ENCODE results near the gene ICAM3.
A peak's percentile ranks its signal among the peaks of the same experiment; 100 is the strongest.
"Not testable (repeated sequence)": the region's sequence is repeated elsewhere in the genome, so short reads cannot be mapped to it uniquely, and the experiment has no call there.

The ICAM3 gene

DNA sequence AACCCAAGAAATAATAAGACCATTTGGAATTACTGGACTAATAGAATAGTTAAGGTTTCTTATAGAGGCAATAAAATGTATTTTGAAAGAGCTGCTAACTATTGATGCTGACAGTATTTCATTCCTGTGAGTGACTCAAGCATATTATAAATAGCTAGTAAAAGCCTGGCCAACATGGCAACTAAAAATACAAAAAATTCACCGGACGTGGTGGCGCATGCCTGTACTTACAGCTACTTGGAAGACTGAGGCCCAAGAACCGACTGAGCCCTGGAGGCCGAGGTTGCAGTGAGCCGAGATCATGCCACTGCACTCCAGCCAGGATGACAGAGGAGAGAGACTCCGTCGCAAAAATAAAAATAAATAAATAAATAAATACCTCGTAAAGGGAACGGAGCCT lies 5.4 kb upstream of the ICAM3 start:
- no peak for DNase-seq

DNA sequence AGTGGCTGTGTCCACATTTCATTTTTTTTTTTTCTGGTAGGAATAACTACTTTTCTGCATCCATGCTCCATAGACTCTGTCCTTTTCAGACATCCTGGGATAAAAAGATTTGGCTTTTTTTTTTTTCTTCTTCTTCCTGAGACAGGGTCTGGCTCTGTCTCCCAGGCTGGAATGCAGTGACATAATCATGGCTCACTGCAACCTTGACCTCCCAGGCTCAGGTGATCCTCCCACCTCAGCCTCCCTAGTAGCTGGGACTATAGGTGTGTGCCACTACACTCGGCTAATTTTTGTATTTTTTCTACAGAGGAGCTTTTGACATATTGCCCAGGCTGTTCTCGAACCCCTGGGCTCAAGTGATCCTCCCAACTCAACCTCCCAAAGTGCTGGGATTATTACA lies 4.1 kb upstream of the ICAM3 start:
- DNase-seq = no peak

DNA sequence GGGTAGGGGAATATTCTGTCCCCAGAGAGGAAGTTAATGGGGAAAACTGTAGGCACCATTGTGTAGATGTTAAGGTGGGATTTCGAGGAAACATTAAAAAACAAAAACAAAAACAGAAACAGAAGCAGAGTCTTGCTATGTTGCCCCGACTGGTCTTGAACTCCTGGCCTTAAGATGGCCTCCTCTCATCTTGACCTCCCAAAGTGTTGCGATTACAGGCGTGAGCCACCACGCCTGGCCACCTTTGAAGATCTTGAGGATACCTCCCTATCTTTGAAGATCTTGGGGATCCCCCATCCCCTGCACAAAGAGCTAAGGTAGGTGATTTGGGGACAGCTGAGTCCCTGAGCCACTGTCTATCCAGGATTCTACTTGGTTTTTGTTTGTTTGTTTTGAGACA lies 553 bp upstream of the ICAM3 start:
- no peak for DNase-seq

DNA sequence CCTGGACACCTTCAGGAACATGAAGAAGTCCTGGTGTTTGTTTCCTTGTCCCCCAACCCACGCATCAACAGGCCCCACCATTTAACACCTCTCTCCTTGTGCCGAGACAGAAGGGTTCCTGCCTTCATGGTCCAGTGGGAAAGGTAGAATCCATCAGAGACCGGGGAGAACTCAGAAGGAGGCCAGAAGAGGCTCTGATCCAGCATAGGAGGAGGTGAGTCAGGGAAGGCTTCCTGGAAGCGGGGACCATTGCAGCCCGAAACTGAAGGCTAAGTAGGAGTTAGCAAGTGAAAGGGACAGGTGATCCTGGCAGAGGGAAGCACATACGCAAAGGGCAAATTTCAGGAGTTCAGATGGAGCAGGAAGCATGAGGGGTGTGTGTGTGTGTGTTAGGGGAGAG lies 484 bp downstream of the ICAM3 start:
- DNase-seq = no peak

DNA sequence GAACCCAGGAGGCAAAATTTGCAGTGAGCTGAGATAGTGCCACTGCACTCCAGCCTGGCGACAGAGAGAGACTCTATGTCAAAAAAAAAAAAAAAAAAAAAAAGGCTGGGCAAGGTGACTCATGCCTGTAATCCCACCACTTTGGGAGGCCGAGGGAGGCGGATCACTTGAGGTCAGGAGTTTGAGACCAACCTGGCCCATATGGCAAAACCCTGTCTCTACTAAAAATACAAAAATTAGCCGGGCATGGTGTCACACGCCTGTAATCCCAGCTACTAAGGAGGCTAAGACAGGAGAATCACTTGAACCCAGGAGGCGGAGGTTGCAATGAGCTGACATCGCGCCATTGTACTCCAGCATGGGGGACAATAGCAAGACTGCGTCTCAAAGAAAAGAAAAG lies 2.7 kb downstream of the ICAM3 start:
- not testable (repeated sequence) for DNase-seq

DNA sequence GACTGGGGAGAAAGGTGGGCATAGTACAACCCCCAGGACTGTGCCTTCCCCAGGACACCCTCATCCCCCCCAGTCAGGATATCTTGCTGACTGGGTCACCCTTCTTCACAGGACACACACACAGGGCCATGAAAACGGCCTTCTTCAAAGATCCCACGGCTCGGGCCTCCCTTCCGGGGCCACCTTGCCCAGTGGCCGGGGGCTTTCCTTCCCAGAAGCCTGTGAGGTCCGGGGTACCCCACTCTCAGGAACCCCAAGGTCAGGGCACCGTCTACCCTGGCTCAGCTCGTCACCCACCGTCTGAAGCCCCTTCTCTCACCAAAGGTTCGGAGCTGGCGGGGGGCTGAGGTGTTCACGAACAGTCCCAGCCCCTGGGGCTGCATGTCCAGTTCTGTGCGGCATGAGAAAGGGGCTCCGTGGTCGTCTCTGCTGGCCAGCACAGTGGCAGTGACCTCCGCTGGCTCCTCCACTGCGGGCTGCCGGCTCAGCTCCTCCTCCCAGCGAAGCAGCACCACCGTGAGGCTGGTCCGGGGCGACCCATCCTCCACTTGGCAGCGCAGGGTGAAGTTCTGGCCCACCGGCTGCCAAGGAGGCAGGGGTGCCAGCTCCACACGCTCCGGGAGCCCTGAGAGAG lies 4.0 kb downstream of the ICAM3 start:
- no peak for DNase-seq

DNA sequence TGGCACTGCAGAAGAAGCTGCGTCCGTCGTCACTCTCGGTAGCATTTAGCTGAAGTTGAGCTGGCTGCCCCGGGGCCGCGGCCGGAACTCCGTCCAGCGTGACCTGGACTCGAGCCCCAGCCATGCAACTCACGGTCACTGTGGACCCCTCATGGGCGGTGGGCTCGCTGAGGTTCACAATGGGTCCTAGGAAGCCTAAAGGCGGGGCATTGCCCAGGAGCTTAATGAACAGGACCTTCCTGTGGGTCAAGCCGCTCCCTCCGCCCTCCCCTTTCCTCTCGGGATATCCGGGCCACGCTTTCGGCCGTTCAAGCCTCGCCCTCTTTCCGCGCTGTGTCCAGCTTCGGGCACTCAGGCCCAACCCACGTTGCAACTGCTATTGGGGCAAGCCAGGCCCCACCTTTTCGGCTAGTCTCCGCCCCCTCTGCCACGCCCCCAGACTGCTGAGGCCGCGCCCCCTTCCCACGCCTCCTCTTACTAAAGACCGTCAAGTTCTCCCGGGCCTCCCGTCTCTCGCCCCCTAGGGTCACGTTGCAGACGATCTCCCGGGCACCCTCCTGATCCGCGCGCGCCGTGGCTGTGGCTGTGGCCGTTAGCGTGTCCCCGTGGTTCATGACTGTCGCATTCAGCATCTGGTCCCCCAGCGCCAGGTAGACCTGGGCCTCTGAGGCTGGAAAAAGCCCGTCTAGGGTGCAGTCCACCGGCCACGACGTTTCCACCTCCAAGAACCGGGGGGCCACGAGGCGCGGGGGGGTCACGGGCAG lies 4.7 kb downstream of the ICAM3 start:
- DNase-seq = no peak

DNA sequence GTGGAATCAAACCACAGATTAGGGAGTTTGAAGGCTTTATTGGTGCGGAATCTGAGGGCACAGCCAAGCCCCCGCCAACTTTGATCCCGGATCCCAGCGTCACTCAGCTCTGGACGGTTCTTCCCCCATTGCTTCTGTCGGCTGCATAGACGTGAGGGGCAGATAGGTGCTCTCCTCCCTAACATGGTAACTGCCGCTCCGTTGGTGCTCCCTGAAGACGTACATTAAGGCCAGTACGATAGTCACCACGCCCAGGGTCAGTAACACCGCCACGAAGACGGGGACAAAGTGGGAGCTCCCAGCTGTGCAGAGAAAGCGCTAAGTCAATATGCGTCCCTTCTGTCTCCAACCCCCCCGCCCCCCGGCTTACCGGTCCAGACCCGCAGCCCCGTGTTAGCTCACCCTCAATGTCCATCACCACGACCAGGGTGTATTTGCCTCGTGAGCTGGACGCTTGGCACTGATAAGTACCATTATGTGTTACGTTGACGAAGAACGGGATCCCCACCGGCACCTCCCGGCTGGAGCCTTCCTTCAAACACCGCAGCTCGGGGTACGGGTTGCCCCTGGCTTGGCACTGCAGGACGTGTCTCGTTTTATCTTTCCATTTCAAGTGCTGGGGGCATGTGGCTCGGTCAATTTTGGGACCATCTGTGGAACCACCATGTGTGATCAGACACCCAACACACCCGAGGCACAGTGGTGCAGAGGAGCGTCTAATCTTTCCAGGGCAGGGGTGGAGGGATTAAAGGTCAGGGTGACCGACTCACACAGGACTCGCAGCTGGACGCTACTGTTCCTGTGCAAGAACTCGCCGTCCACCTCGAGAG lies 5.5 kb downstream of the ICAM3 start:
- DNase-seq = no peak

DNA sequence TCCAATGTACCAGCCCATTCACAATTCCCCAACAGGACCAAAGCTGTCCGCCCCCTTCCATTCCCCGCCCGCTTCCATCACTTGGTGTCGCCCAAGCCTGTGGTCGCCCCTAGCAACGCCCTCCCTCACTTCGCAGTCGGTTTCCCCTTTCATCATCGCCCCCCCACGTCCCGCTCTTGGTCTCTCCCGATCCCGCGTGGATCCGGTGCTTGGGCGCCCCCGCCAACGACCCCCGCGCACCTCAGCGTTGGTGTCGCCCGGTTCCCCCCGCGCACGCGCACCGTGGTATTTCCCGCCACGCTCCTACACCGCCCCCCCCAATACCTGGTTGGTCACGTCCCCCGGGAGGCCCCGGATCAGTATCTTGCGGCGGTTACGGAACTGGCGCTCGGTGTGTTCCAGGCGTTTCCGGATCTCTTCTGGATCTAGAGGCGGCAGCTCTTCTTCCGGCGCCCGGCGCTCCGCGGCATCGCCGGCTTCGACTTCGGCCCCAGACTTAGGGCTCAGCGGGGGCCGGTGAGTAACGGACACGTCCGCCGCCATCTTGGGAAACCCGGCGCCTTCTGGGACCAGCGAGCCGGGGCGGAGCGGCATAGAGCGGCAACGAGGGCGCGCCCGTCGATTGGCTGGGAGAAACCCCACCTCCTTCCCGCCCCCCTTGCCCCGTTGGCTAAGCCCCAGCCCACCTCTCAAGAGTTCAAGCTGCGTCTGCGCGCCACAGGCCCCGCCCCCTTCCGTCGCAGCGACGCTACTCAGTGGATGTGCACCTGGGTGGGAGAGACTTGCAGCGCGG lies 6.3 kb downstream of the ICAM3 start, which contains the start of gene RAVER1:
Gene RAVER1 (minus strand): TSS at position 565 of the 793 bp plus-strand sequence. CDS start 22 bp downstream, at position 543.
- DNase-seq = peak; percentile 97

DNA sequence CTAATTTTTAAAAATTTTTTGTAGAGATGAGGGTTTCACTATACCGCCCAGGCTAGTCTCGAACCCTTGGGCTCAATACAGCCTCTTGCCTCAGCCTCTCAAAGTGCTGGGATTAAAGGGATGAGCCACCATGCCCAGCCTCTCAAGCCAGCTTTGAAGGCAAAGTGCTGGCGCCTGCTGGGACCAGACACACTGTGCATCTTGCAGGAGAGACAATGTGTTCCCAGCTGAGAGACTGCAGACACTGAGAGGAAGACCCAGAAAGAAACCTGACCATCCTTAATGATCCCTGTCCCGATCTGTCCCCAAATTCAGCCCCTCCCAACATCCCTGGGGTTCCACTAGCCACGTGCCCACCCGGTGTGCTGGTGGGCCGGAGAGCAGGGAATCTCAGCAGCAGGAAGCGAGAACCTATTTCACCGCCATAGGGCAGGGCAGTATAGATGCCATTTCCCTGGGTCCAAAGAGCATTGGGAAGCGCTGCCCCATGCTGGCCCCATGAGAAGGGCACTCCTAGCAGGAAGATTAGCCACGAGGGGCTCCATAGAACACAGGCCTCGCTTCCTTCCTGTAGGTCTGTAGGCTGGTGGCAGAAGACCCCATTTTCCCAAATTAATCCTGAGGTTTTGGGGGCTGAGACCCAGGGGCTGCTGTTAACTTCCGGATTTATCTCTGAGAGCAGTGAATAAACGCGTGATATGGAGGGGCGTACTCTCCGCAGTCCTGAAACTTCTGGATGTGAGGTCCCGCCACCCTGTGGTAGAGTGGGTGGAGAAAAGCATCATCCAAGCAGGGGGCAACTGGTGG lies 7.1 kb downstream of the ICAM3 start:
- no peak for DNase-seq

DNA sequence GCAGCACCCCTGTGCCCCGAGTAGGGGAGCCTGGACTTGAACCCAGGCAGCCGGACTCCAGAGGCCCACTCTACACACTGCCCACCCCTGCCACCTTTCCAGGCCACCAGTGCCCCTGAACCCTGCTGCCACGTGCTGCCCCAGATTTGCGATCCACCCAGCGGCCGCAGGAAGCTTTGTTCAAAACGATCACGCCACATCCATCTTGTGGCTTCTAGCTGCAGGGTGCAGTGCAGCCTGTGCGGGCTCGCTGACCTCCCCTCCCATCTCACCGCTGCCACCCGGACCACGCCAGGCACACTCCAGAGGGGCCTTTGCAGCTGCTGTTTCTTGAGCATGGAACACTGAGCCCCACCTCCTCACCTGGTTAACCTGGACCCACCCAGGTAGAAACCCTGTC lies 9.9 kb downstream of the ICAM3 start:
- no peak for DNase-seq

DNA sequence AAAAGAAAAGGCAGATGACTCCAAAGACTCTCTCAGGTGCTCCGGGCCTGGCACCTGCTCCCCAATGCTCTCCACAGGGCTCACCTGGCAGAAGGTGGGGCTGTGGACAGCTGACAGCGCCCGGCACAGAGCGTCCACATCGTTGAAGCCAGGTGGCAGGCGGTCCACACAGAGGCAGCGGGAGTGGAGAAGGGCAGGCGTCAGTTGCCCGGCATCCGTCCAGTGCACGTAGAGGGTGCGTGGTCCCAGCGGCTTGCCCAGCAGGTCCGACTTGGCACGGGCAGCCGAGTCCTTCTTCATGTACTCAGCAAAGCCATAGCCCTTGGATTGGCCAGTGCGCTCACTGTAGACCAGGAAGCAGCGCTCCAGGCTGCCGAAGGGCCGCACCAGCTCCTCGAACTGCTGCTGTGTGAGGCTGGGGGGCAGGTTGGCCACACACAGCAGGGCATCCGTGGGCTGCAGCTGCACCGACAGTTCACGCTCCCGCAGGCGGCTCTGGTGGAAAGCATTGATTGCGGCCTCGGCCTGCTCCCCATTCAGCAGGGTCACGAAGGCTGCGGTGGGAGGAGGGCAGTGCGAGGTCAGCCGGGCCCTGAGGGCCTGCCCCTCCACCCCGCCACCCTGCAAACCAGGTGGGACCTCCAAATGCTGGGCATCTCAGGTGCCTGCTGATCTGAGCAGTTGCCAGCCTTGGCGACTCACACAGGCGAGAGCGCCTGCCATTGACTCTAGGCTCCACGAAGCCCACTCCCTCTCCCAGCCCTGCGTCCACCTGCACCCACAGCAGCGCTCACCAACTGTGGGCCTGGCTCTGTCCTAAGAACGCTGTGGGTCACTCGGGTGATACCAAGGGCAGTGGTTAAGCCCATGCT lies 10.6 kb downstream of the ICAM3 start:
- DNase-seq = no peak

DNA sequence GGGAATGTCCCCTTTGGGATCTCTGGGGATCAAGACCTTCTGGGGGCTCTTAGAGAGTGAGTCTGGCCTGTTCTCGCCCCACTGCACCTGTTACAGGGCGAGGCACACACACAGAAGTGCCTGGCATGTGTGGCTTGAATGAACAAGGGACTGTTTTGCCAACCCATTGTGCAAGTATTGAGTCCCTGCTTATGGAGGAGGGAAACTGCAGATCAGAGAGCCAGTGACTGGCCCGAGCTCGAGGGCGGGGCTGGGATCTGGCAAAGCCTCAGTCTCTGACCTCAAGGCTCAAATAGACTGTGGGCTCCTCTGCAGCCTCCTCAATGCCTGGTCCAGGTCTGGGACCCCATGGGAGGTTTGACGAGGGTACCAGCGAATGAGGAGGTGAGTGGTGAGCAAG lies 11.6 kb downstream of the ICAM3 start:
- DNase-seq = no peak

DNA sequence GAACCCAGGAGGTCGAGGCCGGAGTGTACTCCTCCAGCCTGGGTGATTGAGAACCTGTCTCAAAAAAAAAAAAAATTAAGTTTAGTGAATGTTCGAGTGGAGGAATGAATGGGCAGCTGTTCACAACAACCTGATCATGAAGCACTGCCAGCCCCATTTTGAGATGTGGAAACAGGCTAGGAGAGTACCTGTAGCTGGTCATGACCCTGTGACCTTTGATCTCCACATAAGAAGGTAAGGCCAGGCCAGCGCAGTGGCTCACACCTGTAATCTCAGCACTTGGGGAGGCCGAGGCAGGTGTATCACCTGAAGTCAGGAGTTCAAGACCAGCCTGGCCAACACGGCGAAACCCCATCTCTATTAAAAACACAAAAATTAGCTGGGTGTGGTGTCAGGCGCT lies 13.7 kb downstream of the ICAM3 start:
- no peak for DNase-seq

DNA sequence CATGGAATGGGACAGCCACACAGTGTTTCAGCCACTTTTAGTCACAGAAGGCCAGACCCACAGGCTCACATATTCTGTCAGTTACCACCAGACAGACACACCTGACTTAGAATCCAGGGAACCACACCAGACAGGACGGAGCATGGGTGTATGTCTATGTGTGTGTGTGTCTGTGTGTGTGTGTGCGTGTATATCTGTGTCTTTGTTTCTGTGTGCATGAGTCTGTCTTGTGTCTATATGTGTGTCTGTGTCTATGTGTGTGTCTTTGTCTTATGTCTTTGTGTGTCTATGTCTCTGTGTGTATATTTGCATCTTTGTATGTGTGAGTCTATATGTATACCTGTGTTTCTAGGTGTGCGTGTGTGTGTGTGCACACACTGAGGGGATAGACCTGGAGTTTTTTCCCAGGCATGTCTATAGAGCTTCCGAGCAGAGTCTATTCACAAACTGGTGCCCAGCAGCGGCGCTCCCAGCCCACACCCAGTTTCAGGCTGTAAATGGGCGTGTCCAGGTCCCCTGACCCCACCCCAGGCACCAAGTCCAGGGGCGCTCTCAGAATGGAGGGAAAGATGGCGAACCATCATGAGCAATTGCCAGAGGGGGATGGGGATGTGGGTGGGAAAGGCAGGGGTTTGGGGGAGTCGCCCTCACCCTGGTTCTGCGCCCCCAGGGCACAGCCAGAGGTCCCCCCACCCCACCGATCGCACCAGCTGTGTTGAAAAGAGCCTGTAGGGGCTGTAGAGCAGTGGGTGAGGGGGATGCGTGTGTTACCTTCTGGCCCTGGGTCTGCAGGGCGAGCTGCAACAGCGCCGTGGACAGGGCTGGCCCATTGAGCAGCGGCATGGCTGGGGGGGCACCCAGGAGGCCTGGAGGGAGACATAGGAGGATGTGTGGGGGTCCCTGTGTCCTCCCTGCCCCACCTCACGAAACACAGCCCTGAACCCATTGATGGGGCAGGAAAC lies 17.3 kb downstream of the ICAM3 start:
- no peak for DNase-seq

DNA sequence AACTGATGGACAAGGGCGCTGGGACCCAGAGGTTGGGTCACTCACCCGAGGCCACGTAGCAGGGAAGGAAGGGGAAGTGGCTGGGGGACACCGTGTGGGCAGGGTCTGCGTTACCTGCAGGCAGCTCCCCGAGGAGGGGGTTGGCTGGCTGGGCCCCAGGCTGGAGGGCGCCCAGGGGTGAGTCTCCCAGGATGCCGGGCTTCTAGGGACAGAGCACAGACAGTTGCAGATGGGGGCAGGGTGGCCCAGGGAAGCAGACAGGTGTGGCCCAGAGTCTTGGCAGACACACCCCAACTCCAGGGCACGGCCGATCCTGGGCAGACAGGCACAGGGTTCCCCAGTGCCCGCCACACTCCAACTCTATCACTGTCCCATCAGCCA lies 18.0 kb downstream of the ICAM3 start:
- DNase-seq = no peak

DNA sequence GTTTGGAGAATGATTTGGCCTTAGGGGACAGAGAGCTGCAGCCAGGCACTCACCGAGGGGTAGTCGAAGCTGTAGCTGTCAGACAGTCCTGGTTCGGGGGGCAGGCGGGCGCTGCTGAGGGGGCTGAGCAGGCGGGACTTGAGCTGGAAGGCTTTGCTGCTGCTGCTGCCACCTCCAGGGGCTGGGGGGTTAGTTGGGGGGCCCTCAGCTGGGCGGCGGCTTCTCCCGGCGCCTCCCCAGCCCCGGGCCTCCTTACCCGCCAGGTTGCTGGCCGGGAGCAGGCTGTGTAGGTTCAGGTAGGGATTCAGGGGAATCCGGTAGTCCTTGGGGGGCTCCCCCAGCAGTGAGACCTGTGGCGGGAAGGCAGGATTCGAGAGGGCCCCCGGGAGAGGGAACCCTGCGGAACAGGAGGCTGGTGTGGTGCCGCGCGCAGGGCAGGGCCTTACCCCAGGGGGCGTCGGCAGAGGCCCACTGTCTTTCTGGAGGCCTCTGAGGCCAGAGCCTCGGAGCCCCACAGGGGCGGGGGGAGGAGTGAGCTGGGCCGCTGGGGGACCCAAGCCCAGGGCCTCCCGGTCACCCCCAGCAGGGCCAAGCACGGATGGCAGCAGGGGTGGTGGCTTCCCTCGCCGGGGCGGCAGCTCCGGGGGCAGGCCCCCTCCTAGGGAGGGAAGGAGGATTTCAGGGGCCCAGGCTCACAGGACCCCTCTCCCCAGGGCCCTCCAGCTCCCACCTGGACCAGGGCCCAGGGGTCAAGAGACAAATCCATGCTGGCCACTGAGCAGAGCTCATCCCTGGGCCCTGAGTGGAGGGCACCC lies 18.6 kb downstream of the ICAM3 start:
- no peak for DNase-seq

DNA sequence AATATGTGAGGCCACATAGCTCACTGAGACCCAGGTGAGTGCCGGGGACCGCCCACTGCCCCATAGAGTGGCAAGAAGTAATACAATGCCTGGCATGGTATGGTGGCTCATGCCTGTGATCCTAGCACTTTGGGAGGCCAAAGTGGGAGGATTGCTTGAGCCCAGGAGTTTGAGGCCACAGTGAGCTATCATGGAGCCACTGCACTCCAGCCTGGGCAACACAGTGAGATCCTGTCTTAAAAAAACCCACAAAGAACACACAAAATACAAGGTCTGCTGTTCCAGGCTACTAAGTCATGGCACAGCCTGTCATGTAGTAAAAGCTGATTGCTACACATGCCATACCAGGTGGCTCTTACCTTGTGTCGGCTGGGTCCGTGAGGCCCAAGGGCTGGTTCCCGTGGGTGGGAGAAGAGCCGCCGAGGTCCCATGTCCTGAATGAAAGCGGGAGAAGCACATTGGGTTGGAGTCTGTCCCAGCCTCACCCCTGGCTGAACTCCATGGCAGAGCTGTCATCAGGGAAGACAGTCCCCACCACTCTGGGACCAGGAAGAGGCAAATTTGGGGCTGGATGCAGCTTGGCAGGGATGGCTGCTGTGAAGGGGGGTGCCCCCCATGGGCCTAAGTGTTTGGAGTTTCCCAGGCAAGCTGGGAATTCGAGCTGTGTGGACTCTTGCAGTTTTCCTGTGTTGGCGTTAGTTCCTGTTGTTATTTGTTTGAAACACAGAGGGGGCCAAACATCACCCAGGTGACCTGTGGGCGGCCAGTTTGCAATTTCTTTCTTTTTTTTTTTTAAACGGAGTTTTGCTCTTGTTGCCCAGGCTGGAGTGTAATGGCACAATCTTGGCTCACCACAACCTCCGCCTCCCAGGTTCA lies 20.4 kb downstream of the ICAM3 start:
- no peak for DNase-seq
